GM13977 (cell line): Measurements from ENCODE around the gene C3orf22.

Experiments
- DNase-seq: peaks from one replicate; pipeline ENCODE4 v3.0.0; 2012; ENCODE audit warnings: low spot score
- CTCF ChIP-seq: IDR thresholded peaks from 2 replicates; pipeline ENCODE4 v1.5.1; 2012; ENCODE audit warnings: mild to moderate bottlenecking, control low read depth; ENCODE audit not compliant: insufficient read depth; ENCODE audit errors: extremely low read depth, missing control alignments
- in situ Hi-C: fragments of 300-500 bp; cut with MboI; formaldehyde crosslinking; loops from one replicate; pipeline ENCODE4 v1.12.0; 2022; ENCODE audit warnings: low sequenced_read_pairs, low pct_unique_long_range_greater_than_20kb, mixed read lengths, inconsistent platforms; ENCODE audit not compliant: unreplicated experiment

C3orf22 gene

DNA sequence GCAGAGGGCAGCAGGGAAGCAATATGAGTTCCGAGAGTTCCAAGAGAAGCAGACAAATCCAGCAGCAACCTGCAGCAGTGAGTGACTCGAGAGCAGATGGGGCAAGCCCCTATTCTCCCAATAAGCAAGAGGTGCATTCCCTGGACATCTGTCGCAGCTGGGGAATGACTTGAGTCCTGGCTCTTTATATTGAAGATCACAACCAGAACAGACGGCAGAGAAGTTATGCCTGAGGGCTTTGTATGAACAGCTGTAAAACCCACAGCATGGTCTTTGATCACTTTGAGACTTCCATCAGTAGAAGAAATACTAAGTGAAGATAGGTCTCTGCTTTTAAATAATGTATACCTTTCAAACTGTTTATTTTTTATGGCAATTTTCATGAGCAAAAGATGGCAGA is 23.6 kb upstream of the C3orf22 start:
- TF ChIP-seq CTCF = no peak
- in situ Hi-C loops = no loop called here
- DNase-seq = no peak

DNA sequence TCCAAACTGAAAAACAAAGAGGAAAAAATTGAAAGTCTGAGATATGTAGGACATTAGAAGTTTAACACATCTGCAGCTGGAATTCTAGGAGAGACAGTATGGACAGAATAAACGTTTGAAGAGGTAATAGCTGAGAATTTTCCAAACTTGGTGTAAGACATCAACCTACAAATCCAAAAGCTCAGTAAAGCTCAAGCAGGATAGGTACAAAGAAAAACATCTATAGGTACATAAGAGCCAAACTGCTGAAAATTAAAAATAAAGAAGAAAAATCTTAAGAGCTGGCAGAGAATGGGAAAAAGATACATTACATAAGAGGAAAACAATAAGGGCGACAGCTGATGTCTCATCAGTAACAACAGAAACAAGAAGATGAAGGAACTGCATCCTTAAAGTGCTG is 22.8 kb upstream of the C3orf22 start:
- in situ Hi-C loops = no loop called here
- TF ChIP-seq CTCF = no peak
- no peak for DNase-seq

GRCh38 chr3:126580746-126581145 is 22.0 kb upstream of the C3orf22 start:
- in situ Hi-C loops = no loop called here
- no peak for TF ChIP-seq CTCF
- no peak for DNase-seq

GRCh38 chr3:126578702-126579101 is 20.0 kb upstream of the C3orf22 start:
- in situ Hi-C loops = no loop called here
- TF ChIP-seq CTCF = no peak
- DNase-seq = no peak

- DNase-seq = no peak
- no peak for TF ChIP-seq CTCF
- in situ Hi-C loops = no loop called here
Observed at GRCh38 chr3:126577261-126577660, 18.5 kb upstream of the C3orf22 start.

DNA sequence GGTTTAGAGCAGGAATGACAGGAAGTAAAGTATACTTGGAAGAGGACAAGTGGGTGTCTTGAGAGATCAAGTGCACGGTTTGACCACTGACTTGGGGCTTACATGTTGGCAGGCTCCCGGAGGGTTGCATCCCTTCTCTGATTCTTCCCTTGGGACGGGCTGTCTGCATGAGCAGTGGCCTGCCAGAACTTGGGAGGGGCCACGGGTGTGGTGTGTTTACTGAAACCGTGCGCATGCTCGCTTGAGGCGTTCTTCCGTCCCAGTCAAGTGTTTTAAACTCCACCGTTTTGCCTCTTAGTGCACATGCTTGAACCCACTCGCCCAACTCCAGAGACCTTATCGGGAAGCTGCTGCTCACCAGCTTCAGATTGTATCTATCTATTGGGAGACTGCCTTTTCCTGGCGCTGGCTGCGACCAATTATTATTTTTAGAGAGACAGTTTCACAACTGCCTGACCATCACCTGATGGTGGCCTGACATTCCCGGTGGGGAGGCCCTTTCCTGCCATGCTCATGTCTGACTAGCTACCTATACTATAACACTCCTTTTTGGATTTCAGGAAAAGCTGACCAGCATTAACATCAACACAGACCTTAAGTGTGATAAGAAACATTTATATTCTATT is 14.9 kb upstream of the C3orf22 start:
- no peak for DNase-seq
- in situ Hi-C loops = no loop called here
- TF ChIP-seq CTCF = no peak

DNA sequence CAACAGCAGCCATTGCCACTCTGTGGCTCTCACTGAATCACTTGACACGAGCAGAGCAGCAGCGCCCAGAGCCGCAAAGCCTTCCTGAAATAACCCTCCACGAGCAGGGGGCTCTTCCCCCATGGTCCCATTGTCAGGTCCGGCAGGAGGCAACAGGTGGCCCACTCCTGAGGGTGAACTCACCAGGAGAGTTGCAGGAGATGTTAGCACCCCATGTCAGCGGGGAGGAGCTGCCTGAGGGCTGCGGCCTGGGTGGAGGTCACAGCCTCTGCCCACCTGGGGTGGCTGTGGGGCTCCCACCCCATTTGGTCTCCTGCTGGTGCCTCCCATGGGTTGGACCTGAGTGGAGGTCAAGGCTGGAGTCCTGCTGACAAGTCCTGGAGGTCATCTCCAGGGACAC is 12.3 kb upstream of the C3orf22 start:
- no peak for DNase-seq
- no peak for TF ChIP-seq CTCF
- in situ Hi-C loops = no loop called here
